Measurements from ENCODE around the gene SIRPG.
"Not testable (repeated sequence)": the region's sequence is repeated elsewhere in the genome, so short reads cannot be mapped to it uniquely, and the experiment has no call there.

SIRPG gene

GRCh38 chr20:1633535-1633934 lies 24.0 kb downstream of the SIRPG start:
- DNase-seq = no peak

- no peak for DNase-seq
These were observed 25.4 kb downstream of the SIRPG start for GRCh38 chr20:1632178-1632577.

- no peak for DNase-seq
These were observed 26.0 kb downstream of the SIRPG start for GRCh38 chr20:1631309-1632151.

- no peak for DNase-seq
These were observed 27.4 kb downstream of the SIRPG start for GRCh38 chr20:1630186-1630585.

- no peak for DNase-seq
These were observed 28.3 kb downstream of the SIRPG start for GRCh38 chr20:1629321-1629720.

- DNase-seq = no peak
These were observed 29.0 kb downstream of the SIRPG start for GRCh38 chr20:1628621-1629020.

- no peak for DNase-seq
These were observed 30.4 kb downstream of the SIRPG start for GRCh38 chr20:1627200-1627550.

GRCh38 chr20:1626528-1627199 lies 30.9 kb downstream of the SIRPG start:
- DNase-seq = no peak

GRCh38 chr20:1625083-1625690 lies 32.4 kb downstream of the SIRPG start:
- no peak for DNase-seq

- DNase-seq = no peak
These were observed 33.9 kb downstream of the SIRPG start for GRCh38 chr20:1623501-1624205.

GRCh38 chr20:1622450-1622849 lies 35.1 kb downstream of the SIRPG start:
- DNase-seq = no peak

- no peak for DNase-seq
These were observed 36.3 kb downstream of the SIRPG start for GRCh38 chr20:1621316-1621715.

- DNase-seq = no peak
These were observed 37.6 kb downstream of the SIRPG start, which contains the start of gene SIRPB1 for GRCh38 chr20:1619861-1620444. Gene SIRPB1 (minus strand): TSS chr20:1620009. CDS start chr20:1619944, 65 bp downstream.

GRCh38 chr20:1618954-1619540 lies 38.5 kb downstream of the SIRPG start:
- DNase-seq = no peak

GRCh38 chr20:1618479-1618878 lies 39.1 kb downstream of the SIRPG start:
- no peak for DNase-seq

GRCh38 chr20:1616858-1617434 lies 40.6 kb downstream of the SIRPG start:
- DNase-seq = no peak

- not testable (repeated sequence) for DNase-seq
These were observed 47.2 kb downstream of the SIRPG start for GRCh38 chr20:1610404-1610803.

- DNase-seq = not testable (repeated sequence)
These were observed 48.8 kb downstream of the SIRPG start for GRCh38 chr20:1608678-1609347.

- no peak for DNase-seq
These were observed 56.8 kb downstream of the SIRPG start for GRCh38 chr20:1600736-1601135.

- no peak for DNase-seq
These were observed 62.2 kb downstream of the SIRPG start for GRCh38 chr20:1595333-1595732.
